ENCODE results near the gene ARHGAP6. TPM values are rescaled to one million over a fixed set of nuclear protein-coding genes. Genes with fewer than 3 reads are reported as not detected.

The ARHGAP6 gene
- total and polyA plus RNA-seq, 9 of the 15 experiments (the other 6 are each of a cell fraction or from before 2014, with no cell fraction given), result 12.5 to 63.6 (median 41.8) TPM

DNA sequence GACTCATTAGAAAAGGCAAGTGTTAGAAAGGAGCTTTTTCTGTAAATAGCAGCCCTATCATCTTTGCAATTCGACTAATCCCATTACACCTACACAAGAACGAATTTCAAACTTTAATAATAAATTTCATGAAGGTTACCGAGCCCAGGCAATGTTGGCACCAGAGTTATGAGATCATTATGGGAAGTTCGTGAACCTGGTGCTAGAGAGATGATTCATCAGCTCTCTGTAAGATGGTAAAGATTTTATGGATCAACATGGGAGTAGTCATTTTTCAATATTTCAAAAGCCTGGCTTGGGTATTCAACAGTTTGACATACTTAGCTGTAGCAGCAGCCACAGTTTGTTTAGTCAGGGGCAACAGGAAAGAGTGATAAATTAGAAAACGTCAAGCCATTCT lies 336.7 kb downstream of the ARHGAP6 start:
- POLR2A ChIA-PET, result no interaction called here
- ATAC-seq (no peak), DNase-seq (ENCODE audit: extremely low read depth in 1 of 4, low spot score in 3 of 4) (no peak), FAIRE-seq (no peak)
- Histone ChIP-seq H3K36me3 (ENCODE audit: control insufficient read depth, insufficient read depth, low read length) (peaks cover 11% of the 10 kb centered on the region; the same call in 2 of the 3 replicates), H4K20me1 (replicated peaks; ENCODE audit: control insufficient read depth, insufficient read depth, low read length) (no peaks in the 10 kb centered on the region), H3K9me3 (replicated peaks; ENCODE audit: control insufficient read depth, insufficient read depth, low read depth, low read length) (no peaks in the 10 kb centered on the region; the same call in 1 of the 2 replicates), H3K79me2 (ENCODE audit: control insufficient read depth, insufficient read depth, low read length) (peaks cover 77% of the 10 kb centered on the region), H3K27ac (ENCODE audit: extremely low read depth, low read depth, low read length) (no peak overlapping the region; the same call in 2 of the 3 replicates), H3K27me3 (ENCODE audit: control insufficient read depth in 2 of 2, insufficient read depth in 2 of 2, low read length in 2 of 2) (no peaks in the 10 kb centered on the region), H3K4me1 (replicated peaks in 1 of 2; ENCODE audit: control insufficient read depth in 2 of 2, insufficient read depth in 2 of 2, low read length in 2 of 2) (peaks cover 0 to 29% of the 10 kb centered on the region in 2 experiments; a peak in 3 of 5 replicates), H3K9me1 (ENCODE audit: control insufficient read depth, insufficient read depth, low read length) (no peaks in the 10 kb centered on the region), H3K4me2 (ENCODE audit: insufficient read depth, low read length) (no peak overlapping the region), H3K4me3 (no peak overlapping the region), H3K9ac (ENCODE audit: insufficient read depth in 1 of 2, low read depth in 2 of 2, low read length in 2 of 2) (no peak overlapping the region), H2AFZ (ENCODE audit: low read depth, low read length) (no peak overlapping the region)
- WGBS (ENCODE audit: insufficient coverage, low coverage, missing lambda C conversion rate), result 48% methylated on average over 5 of the region's 5 CpGs
- intact Hi-C loops (cut with micrococcal nuclease) (loop anchor here (2.0 to 5.0 kb wide), 2 partner anchors 38 to 70 kb away; no protein-coding TSS in a partner anchor), in situ Hi-C loops (cut with MboI) (no loop called here)
- CTCF ChIA-PET (ENCODE audit: low intra/inter-chr PET ratio), result no interaction called here
- no TSS peak for BruUV-seq (replicated peaks)
- TF ChIP-seq SP1 (CRISPR knock-in tag; IDR thresholded peaks at IDR 0.05) (no peak), ETV1 (tag; conservative IDR thresholded peaks at IDR 0.05; ENCODE audit: low read depth) (no peak), RFX1 (IDR thresholded peaks at IDR 0.05) (no peak), FOXA3 (CRISPR knock-in tag; conservative IDR thresholded peaks at IDR 0.05 in 1 of 2, IDR thresholded peaks at IDR 0.05 in 1 of 2) (no peak), ZBTB8A (IDR thresholded peaks at IDR 0.05; ENCODE audit: partially characterized antibody) (no peak), RFX5 (IDR thresholded peaks at IDR 0.05; ENCODE audit: low read depth, low read length) (no peak), RUNX1 (IDR thresholded peaks at IDR 0.05; ENCODE audit: low read depth) (no peak)
- TF ChIP-seq, protein P1, sequence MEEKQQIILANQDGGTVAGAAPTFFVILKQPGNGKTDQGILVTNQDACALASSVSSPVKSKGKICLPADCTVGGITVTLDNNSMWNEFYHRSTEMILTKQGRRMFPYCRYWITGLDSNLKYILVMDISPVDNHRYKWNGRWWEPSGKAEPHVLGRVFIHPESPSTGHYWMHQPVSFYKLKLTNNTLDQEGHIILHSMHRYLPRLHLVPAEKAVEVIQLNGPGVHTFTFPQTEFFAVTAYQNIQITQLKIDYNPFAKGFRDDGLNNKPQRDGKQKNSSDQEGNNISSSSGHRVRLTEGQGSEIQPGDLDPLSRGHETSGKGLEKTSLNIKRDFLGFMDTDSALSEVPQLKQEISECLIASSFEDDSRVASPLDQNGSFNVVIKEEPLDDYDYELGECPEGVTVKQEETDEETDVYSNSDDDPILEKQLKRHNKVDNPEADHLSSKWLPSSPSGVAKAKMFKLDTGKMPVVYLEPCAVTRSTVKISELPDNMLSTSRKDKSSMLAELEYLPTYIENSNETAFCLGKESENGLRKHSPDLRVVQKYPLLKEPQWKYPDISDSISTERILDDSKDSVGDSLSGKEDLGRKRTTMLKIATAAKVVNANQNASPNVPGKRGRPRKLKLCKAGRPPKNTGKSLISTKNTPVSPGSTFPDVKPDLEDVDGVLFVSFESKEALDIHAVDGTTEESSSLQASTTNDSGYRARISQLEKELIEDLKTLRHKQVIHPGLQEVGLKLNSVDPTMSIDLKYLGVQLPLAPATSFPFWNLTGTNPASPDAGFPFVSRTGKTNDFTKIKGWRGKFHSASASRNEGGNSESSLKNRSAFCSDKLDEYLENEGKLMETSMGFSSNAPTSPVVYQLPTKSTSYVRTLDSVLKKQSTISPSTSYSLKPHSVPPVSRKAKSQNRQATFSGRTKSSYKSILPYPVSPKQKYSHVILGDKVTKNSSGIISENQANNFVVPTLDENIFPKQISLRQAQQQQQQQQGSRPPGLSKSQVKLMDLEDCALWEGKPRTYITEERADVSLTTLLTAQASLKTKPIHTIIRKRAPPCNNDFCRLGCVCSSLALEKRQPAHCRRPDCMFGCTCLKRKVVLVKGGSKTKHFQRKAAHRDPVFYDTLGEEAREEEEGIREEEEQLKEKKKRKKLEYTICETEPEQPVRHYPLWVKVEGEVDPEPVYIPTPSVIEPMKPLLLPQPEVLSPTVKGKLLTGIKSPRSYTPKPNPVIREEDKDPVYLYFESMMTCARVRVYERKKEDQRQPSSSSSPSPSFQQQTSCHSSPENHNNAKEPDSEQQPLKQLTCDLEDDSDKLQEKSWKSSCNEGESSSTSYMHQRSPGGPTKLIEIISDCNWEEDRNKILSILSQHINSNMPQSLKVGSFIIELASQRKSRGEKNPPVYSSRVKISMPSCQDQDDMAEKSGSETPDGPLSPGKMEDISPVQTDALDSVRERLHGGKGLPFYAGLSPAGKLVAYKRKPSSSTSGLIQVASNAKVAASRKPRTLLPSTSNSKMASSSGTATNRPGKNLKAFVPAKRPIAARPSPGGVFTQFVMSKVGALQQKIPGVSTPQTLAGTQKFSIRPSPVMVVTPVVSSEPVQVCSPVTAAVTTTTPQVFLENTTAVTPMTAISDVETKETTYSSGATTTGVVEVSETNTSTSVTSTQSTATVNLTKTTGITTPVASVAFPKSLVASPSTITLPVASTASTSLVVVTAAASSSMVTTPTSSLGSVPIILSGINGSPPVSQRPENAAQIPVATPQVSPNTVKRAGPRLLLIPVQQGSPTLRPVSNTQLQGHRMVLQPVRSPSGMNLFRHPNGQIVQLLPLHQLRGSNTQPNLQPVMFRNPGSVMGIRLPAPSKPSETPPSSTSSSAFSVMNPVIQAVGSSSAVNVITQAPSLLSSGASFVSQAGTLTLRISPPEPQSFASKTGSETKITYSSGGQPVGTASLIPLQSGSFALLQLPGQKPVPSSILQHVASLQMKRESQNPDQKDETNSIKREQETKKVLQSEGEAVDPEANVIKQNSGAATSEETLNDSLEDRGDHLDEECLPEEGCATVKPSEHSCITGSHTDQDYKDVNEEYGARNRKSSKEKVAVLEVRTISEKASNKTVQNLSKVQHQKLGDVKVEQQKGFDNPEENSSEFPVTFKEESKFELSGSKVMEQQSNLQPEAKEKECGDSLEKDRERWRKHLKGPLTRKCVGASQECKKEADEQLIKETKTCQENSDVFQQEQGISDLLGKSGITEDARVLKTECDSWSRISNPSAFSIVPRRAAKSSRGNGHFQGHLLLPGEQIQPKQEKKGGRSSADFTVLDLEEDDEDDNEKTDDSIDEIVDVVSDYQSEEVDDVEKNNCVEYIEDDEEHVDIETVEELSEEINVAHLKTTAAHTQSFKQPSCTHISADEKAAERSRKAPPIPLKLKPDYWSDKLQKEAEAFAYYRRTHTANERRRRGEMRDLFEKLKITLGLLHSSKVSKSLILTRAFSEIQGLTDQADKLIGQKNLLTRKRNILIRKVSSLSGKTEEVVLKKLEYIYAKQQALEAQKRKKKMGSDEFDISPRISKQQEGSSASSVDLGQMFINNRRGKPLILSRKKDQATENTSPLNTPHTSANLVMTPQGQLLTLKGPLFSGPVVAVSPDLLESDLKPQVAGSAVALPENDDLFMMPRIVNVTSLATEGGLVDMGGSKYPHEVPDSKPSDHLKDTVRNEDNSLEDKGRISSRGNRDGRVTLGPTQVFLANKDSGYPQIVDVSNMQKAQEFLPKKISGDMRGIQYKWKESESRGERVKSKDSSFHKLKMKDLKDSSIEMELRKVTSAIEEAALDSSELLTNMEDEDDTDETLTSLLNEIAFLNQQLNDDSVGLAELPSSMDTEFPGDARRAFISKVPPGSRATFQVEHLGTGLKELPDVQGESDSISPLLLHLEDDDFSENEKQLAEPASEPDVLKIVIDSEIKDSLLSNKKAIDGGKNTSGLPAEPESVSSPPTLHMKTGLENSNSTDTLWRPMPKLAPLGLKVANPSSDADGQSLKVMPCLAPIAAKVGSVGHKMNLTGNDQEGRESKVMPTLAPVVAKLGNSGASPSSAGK (IDR thresholded peaks at IDR 0.05), result no peak
- TF ChIP-seq, protein P2, sequence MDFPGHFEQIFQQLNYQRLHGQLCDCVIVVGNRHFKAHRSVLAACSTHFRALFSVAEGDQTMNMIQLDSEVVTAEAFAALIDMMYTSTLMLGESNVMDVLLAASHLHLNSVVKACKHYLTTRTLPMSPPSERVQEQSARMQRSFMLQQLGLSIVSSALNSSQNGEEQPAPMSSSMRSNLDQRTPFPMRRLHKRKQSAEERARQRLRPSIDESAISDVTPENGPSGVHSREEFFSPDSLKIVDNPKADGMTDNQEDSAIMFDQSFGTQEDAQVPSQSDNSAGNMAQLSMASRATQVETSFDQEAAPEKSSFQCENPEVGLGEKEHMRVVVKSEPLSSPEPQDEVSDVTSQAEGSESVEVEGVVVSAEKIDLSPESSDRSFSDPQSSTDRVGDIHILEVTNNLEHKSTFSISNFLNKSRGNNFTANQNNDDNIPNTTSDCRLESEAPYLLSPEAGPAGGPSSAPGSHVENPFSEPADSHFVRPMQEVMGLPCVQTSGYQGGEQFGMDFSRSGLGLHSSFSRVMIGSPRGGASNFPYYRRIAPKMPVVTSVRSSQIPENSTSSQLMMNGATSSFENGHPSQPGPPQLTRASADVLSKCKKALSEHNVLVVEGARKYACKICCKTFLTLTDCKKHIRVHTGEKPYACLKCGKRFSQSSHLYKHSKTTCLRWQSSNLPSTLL (IDR thresholded peaks at IDR 0.05), result no peak
